Testis (tissue), 3 donors: ENCODE measurements around the gene CEP152. TPM values are rescaled to one million over a fixed set of nuclear protein-coding genes. Genes with fewer than 3 reads are reported as not detected.
A peak's percentile ranks its signal among the peaks of the same experiment; 100 is the strongest.

Source experiments
- DNase-seq: peaks from one replicate; pipeline ENCODE4 v3.0.0-alpha.2; 2019
- H3K27ac ChIP-seq, 2 donors: fragments of 200-600 bp; sonication (generic); one replicate each; pipeline ENCODE4 v1.5.1; 2019
- H3K27me3 ChIP-seq: fragments of 200-600 bp; sonication (generic); one replicate; pipeline ENCODE4 v1.5.1; 2019
- H3K36me3 ChIP-seq: fragments of 200-600 bp; sonication (generic); one replicate; pipeline ENCODE4 v1.5.1; 2017; ENCODE audit warnings: low read depth; ENCODE audit errors: missing control alignments
- H3K4me1 ChIP-seq: fragments of 200-600 bp; sonication (generic); one replicate; pipeline ENCODE4 v1.5.1; 2019
- H3K4me3 ChIP-seq, 2 donors: fragments of 200-600 bp; sonication (generic); one replicate each; pipeline ENCODE4 v1.5.1; 2017 to 2019
- H3K9me3 ChIP-seq: fragments of 200-600 bp; sonication (generic); one replicate; pipeline ENCODE4 v1.5.1; 2017
- POLR2A ChIP-seq: fragments of 450-650 bp; IDR thresholded peaks from one replicate; pipeline ENCODE4 v1.6.1; 2017; ENCODE audit warnings: antibody characterized with exemption, mild to moderate bottlenecking, moderate library complexity
- WGBS, 2 donors: methylation state at CpG; one replicate each; pipeline ENCODE4 v1.1.5; 2018; 5-methylcytosine and 5-hydroxymethylcytosine counted together
- intact Hi-C: fragments of 100-400 bp; cut with DNase I; formaldehyde crosslinking; loops from one replicate; pipeline ENCODE4 v1.15.1; 2023; ENCODE audit warnings: low total_unique reads
- polyA plus RNA-seq: library from polyadenylated mRNA; stranded (reverse); fragments of 350-450 nt; fragmentation: Illumina TruSeq; extraction: RNeasy Lipid Tissue Mini Kit (QIAGEN cat#74804); gene quantifications from one replicate; pipeline ENCODE4 v1.2.3, GENCODE V29; 2014; ENCODE audit warnings: low read depth, low replicate concordance; ENCODE audit not compliant: insufficient read depth
- total RNA-seq, 2 donors: library from RNA; depleted of rRNA; stranded (reverse); fragments of >200 nt; gene quantifications; one replicate each; pipeline ENCODE4 v1.2.3, GENCODE V29; 2016
- TF ChIP-seq, protein P1 (sequence below), 3 experiments: fragments of 450-650 bp in 2 of 3; fragments of 200-600 bp in 1 of 3; sonication (generic) in 1 of 3; IDR thresholded peaks; one replicate each; pipeline ENCODE4 v1.5.1; 2016 to 2019; ENCODE audit warnings: antibody characterized with exemption in 3 of 3, mild to moderate bottlenecking in 2 of 3, moderate library complexity in 1 of 3

Gene CEP152
- total and polyA plus RNA-seq, 3 donors from 2014 or later: 11.5 to 66.3 (median 34.7) TPM

DNA sequence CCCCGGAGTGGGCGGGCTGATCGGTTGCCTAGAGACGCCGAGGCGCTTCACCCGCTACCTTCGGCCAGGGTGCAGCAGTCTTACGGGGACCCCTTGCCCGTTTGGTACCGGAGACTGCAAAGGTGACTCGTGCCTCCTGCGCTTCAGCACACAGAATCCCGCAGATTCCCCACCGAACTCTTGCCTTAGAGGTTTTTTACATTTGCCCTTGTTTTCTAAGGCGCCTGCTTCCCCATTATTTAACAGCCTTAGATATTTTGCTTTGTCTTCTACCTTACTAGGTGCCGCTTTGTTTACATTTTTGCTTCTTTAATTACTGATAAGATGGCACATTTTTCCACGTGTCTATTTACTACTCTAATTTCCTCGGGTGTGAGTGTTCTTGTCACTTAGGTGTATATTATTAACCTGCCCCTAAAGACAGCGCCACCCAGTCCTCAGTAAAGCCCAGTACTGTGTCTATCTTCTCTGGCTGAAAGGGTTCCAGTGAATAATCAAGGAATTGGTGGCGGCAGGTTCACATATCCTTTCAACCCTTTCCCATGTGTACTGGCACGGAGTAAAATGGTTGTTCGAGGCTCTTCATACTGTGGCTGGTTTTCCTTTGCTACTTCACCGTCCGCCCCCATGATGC lies 573 bp upstream of the CEP152 start:
- intact Hi-C loops: no loop called here
- no peaks in the 10 kb centered on the region for H3K9me3 ChIP-seq
- H3K4me3 ChIP-seq: peak overlapping the region; percentile 74 to 84
- TF ChIP-seq, protein P1, sequence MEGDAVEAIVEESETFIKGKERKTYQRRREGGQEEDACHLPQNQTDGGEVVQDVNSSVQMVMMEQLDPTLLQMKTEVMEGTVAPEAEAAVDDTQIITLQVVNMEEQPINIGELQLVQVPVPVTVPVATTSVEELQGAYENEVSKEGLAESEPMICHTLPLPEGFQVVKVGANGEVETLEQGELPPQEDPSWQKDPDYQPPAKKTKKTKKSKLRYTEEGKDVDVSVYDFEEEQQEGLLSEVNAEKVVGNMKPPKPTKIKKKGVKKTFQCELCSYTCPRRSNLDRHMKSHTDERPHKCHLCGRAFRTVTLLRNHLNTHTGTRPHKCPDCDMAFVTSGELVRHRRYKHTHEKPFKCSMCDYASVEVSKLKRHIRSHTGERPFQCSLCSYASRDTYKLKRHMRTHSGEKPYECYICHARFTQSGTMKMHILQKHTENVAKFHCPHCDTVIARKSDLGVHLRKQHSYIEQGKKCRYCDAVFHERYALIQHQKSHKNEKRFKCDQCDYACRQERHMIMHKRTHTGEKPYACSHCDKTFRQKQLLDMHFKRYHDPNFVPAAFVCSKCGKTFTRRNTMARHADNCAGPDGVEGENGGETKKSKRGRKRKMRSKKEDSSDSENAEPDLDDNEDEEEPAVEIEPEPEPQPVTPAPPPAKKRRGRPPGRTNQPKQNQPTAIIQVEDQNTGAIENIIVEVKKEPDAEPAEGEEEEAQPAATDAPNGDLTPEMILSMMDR (IDR thresholded peaks at IDR 0.05): no peak
- no peak for TF ChIP-seq POLR2A
- no peaks in the 10 kb centered on the region for H3K4me1 ChIP-seq
- H3K36me3 ChIP-seq: no peaks in the 10 kb centered on the region
- no peak for DNase-seq
- no peak overlapping the region for H3K27ac ChIP-seq
- WGBS, 2 donors: 9% methylated on average over 20 to 25 of the region's 25 CpGs
- no peaks in the 10 kb centered on the region for H3K27me3 ChIP-seq

GRCh38 chr15:48806151-48806550 lies 4.7 kb downstream of the CEP152 start:
- Histone ChIP-seq H3K36me3 (no peaks in the 10 kb centered on the region), H3K4me3 (no peak overlapping the region), H3K27me3 (no peaks in the 10 kb centered on the region), H3K9me3 (no peaks in the 10 kb centered on the region), H3K4me1 (no peaks in the 10 kb centered on the region), H3K27ac (no peak overlapping the region)
- intact Hi-C loops: no loop called here
- TF ChIP-seq POLR2A: no peak
- TF ChIP-seq, protein P1 (IDR thresholded peaks at IDR 0.05): no peak
- 42 to 53% methylated on average over 2 of the region's 2 CpGs for WGBS, 2 donors
- no peak for DNase-seq

GRCh38 chr15:48805591-48805990 lies 5.3 kb downstream of the CEP152 start:
- no peaks in the 10 kb centered on the region for H3K36me3 ChIP-seq
- H3K27ac ChIP-seq: no peak overlapping the region
- WGBS, 2 donors: 43 to 79% methylated on average over 2 of the region's 2 CpGs
- H3K4me1 ChIP-seq: no peaks in the 10 kb centered on the region
- H3K9me3 ChIP-seq: no peaks in the 10 kb centered on the region
- H3K4me3 ChIP-seq: no peak overlapping the region
- no peaks in the 10 kb centered on the region for H3K27me3 ChIP-seq
- DNase-seq: no peak
- TF ChIP-seq POLR2A: no peak
- TF ChIP-seq, protein P1 (IDR thresholded peaks at IDR 0.05): no peak
- intact Hi-C loops: no loop called here

- 87 to 100% methylated on average over 2 of the region's 2 CpGs for WGBS, 2 donors
- intact Hi-C loops: no loop called here
Measured at GRCh38 chr15:48803877-48804276, 7.0 kb downstream of the CEP152 start.

More at GRCh38 chr15:48803877-48804276, 7.0 kb downstream of the CEP152 start:
- Histone ChIP-seq H3K27ac (no peak overlapping the region), H3K27me3 (no peaks in the 10 kb centered on the region), H3K36me3 (no peaks in the 10 kb centered on the region), H3K4me3 (no peak overlapping the region), H3K9me3 (no peaks in the 10 kb centered on the region), H3K4me1 (no peaks in the 10 kb centered on the region)
- TF ChIP-seq, protein P1 (IDR thresholded peaks at IDR 0.05): no peak
- TF ChIP-seq POLR2A: no peak
- no peak for DNase-seq
